ENCODE measurements around the gene UST.

GRCh38 chr6:148758492-148758891, 11.7 kb downstream of the UST start:
- TF ChIP-seq GABPA (IDR thresholded peaks at IDR 0.05 in 1 of 2, conservative IDR thresholded peaks at IDR 0.05 in 1 of 2) = no peak
- TF ChIP-seq SP1 (IDR thresholded peaks at IDR 0.05) = no peak
- no peak for TF ChIP-seq CTCF (IDR thresholded peaks at IDR 0.05; ENCODE audit: low read depth, low read length, missing input control)
- TF ChIP-seq YY1 (IDR thresholded peaks at IDR 0.05) = no peak
- TF ChIP-seq TAF1 (conservative IDR thresholded peaks at IDR 0.05) = no peak
- no peak for TF ChIP-seq ZBTB33 (IDR thresholded peaks at IDR 0.05)
- TF ChIP-seq REST (IDR thresholded peaks at IDR 0.05) = no peak
- no peak for TF ChIP-seq MAX (IDR thresholded peaks at IDR 0.05)
- TF ChIP-seq JUND (IDR thresholded peaks at IDR 0.05) = no peak
- no peak for TF ChIP-seq ATF3 (IDR thresholded peaks at IDR 0.05)
- no peak for TF ChIP-seq EGR1 (IDR thresholded peaks at IDR 0.05; ENCODE audit: low read depth in 2 of 2)
- TF ChIP-seq RAD21 (IDR thresholded peaks at IDR 0.05) = no peak
- no peak for TF ChIP-seq RXRA (IDR thresholded peaks at IDR 0.05)
- no peak for TF ChIP-seq FOXA1 (IDR thresholded peaks at IDR 0.05)
